HEK293 (cell line): Measurements from ENCODE around the gene HECTD4.
A peak's percentile ranks its signal among the peaks of the same experiment; 100 is the strongest.

Experiments used
- ELK4 ChIP-seq: IDR thresholded peaks from 2 replicates; pipeline ENCODE4 v1.6.1; 2011; ENCODE audit warnings: mild to moderate bottlenecking, low read depth, low read length, borderline replicate concordance
- GLI4 ChIP-seq: fragments of 450-650 bp; formaldehyde crosslinking; IDR thresholded peaks from 2 replicates; pipeline ENCODE4 v1.5.1; 2016; ENCODE audit warnings: missing biosample characterization, missing genetic modification characterization
- HOXC10 ChIP-seq: sonication (generic); formaldehyde crosslinking; IDR thresholded peaks from 2 replicates; pipeline ENCODE4 v1.8.1; 2023; ENCODE audit warnings: mild to moderate bottlenecking, missing genetic modification reagents
- IKZF3 ChIP-seq: fragments of 450-650 bp; IDR thresholded peaks from 2 replicates; pipeline ENCODE4 v1.5.0; 2018; ENCODE audit warnings: missing biosample characterization, mild to moderate bottlenecking, missing genetic modification characterization, moderate library complexity
- OSR2 ChIP-seq: fragments of 450-650 bp; formaldehyde crosslinking; IDR thresholded peaks from 2 replicates; pipeline ENCODE4 v1.5.1; 2016; ENCODE audit warnings: missing biosample characterization, missing genetic modification characterization
- SP2 ChIP-seq: fragments of 450-650 bp; formaldehyde crosslinking; IDR thresholded peaks from 2 replicates; pipeline ENCODE4 v1.5.1; 2016; ENCODE audit warnings: missing biosample characterization, missing genetic modification characterization
- TRIM28 ChIP-seq: IDR thresholded peaks from 2 replicates; pipeline ENCODE4 v1.6.1; 2011; ENCODE audit warnings: low read length, control low read depth, borderline replicate concordance
- WT1 ChIP-seq: fragments of 450-650 bp; formaldehyde crosslinking; IDR thresholded peaks from 2 replicates; pipeline ENCODE4 v1.5.1; 2016; ENCODE audit warnings: missing biosample characterization, missing genetic modification characterization
- ZBTB1 ChIP-seq: fragments of 450-650 bp; formaldehyde crosslinking; IDR thresholded peaks from 2 replicates; pipeline ENCODE4 v1.5.1; 2016; ENCODE audit warnings: missing biosample characterization, missing genetic modification characterization
- ZBTB17 ChIP-seq: fragments of 450-650 bp; formaldehyde crosslinking; IDR thresholded peaks from 2 replicates; pipeline ENCODE4 v1.5.1; 2016; ENCODE audit warnings: missing biosample characterization, missing genetic modification characterization
- ZBTB6 ChIP-seq: fragments of 450-650 bp; formaldehyde crosslinking; IDR thresholded peaks from 2 replicates; pipeline ENCODE4 v1.5.1; 2017; ENCODE audit warnings: missing biosample characterization, missing genetic modification characterization
- ZBTB8A ChIP-seq: fragments of 450-650 bp; formaldehyde crosslinking; IDR thresholded peaks from 2 replicates; pipeline ENCODE4 v1.5.1; 2016; ENCODE audit warnings: missing biosample characterization, missing genetic modification characterization
- ZFP69B ChIP-seq: fragments of 450-650 bp; formaldehyde crosslinking; IDR thresholded peaks from 2 replicates; pipeline ENCODE4 v1.5.1; 2016; ENCODE audit warnings: missing biosample characterization, missing genetic modification characterization
- ZNF10 ChIP-seq: fragments of 450-650 bp; formaldehyde crosslinking; IDR thresholded peaks from 2 replicates; pipeline ENCODE4 v1.5.1; 2017; ENCODE audit warnings: missing biosample characterization, missing genetic modification characterization
- ZNF112 ChIP-seq: fragments of 450-650 bp; formaldehyde crosslinking; IDR thresholded peaks from 2 replicates; pipeline ENCODE4 v1.5.0; 2017; ENCODE audit warnings: missing biosample characterization, missing genetic modification characterization
- ZNF335 ChIP-seq: fragments of 450-650 bp; formaldehyde crosslinking; conservative IDR thresholded peaks from 2 replicates; pipeline ENCODE4 v1.5.1; 2016; ENCODE audit warnings: missing biosample characterization, missing genetic modification characterization
- ZNF394 ChIP-seq: fragments of 450-650 bp; formaldehyde crosslinking; IDR thresholded peaks from 2 replicates; pipeline ENCODE4 v1.5.1; 2016; ENCODE audit warnings: missing biosample characterization, missing genetic modification characterization, mild to moderate bottlenecking, moderate library complexity, borderline replicate concordance
- ZNF510 ChIP-seq: fragments of 450-650 bp; formaldehyde crosslinking; IDR thresholded peaks from 2 replicates; pipeline ENCODE4 v1.5.1; 2018; ENCODE audit warnings: mild to moderate bottlenecking, missing genetic modification characterization, missing biosample characterization; ENCODE audit not compliant: insufficient replicate concordance
- ZNF521 ChIP-seq: fragments of 450-650 bp; formaldehyde crosslinking; IDR thresholded peaks from 2 replicates; pipeline ENCODE4 v1.5.1; 2017; ENCODE audit warnings: missing biosample characterization, mild to moderate bottlenecking, missing genetic modification characterization
- ZNF529 ChIP-seq: fragments of 450-650 bp; formaldehyde crosslinking; IDR thresholded peaks from 2 replicates; pipeline ENCODE4 v1.5.1; 2017; ENCODE audit warnings: missing genetic modification characterization, missing biosample characterization; ENCODE audit not compliant: insufficient replicate concordance
- ZNF596 ChIP-seq: fragments of 450-650 bp; IDR thresholded peaks from 2 replicates; pipeline ENCODE4 v1.5.0; 2018; ENCODE audit warnings: missing biosample characterization, mild to moderate bottlenecking, missing genetic modification characterization, moderate library complexity
- ZNF654 ChIP-seq: fragments of 450-650 bp; formaldehyde crosslinking; IDR thresholded peaks from 2 replicates; pipeline ENCODE4 v1.5.1; 2016; ENCODE audit warnings: low read depth, missing biosample characterization, missing genetic modification characterization
- ZNF664 ChIP-seq: fragments of 450-650 bp; formaldehyde crosslinking; IDR thresholded peaks from 2 replicates; pipeline ENCODE4 v1.5.1; 2016; ENCODE audit warnings: missing biosample characterization, missing genetic modification characterization
- ZNF670 ChIP-seq: fragments of 450-650 bp; formaldehyde crosslinking; IDR thresholded peaks from 2 replicates; pipeline ENCODE4 v1.5.1; 2016; ENCODE audit warnings: missing biosample characterization, missing genetic modification characterization, low read depth
- ZNF701 ChIP-seq: fragments of 450-650 bp; formaldehyde crosslinking; IDR thresholded peaks from 2 replicates; pipeline ENCODE4 v1.5.1; 2016; ENCODE audit warnings: missing biosample characterization, missing genetic modification characterization
- ZNF785 ChIP-seq: fragments of 450-650 bp; formaldehyde crosslinking; IDR thresholded peaks from 2 replicates; pipeline ENCODE4 v1.5.1; 2016; ENCODE audit warnings: missing biosample characterization, missing genetic modification characterization
- ZNF830 ChIP-seq: fragments of 450-650 bp; IDR thresholded peaks from 2 replicates; pipeline ENCODE4 v1.5.0; 2018; ENCODE audit warnings: missing biosample characterization, missing genetic modification characterization, low read depth, mild to moderate bottlenecking, moderate library complexity
- ZSCAN23 ChIP-seq: fragments of 450-650 bp; formaldehyde crosslinking; IDR thresholded peaks from 2 replicates; pipeline ENCODE4 v1.5.1; 2016; ENCODE audit warnings: missing biosample characterization, missing genetic modification characterization
- TF ChIP-seq, protein P1 (sequence below): fragments of 450-650 bp; formaldehyde crosslinking; IDR thresholded peaks from 2 replicates; pipeline ENCODE4 v1.5.1; 2016; ENCODE audit warnings: missing biosample characterization, missing genetic modification characterization
- TF ChIP-seq, protein P2 (sequence below): fragments of 450-650 bp; formaldehyde crosslinking; IDR thresholded peaks from 2 replicates; pipeline ENCODE4 v1.5.1; 2016; ENCODE audit warnings: missing biosample characterization, missing genetic modification characterization
- TF ChIP-seq, protein P3 (sequence below): fragments of 450-650 bp; formaldehyde crosslinking; IDR thresholded peaks from 2 replicates; pipeline ENCODE4 v1.5.1; 2016; ENCODE audit warnings: missing biosample characterization, missing genetic modification characterization

The HECTD4 gene

DNA sequence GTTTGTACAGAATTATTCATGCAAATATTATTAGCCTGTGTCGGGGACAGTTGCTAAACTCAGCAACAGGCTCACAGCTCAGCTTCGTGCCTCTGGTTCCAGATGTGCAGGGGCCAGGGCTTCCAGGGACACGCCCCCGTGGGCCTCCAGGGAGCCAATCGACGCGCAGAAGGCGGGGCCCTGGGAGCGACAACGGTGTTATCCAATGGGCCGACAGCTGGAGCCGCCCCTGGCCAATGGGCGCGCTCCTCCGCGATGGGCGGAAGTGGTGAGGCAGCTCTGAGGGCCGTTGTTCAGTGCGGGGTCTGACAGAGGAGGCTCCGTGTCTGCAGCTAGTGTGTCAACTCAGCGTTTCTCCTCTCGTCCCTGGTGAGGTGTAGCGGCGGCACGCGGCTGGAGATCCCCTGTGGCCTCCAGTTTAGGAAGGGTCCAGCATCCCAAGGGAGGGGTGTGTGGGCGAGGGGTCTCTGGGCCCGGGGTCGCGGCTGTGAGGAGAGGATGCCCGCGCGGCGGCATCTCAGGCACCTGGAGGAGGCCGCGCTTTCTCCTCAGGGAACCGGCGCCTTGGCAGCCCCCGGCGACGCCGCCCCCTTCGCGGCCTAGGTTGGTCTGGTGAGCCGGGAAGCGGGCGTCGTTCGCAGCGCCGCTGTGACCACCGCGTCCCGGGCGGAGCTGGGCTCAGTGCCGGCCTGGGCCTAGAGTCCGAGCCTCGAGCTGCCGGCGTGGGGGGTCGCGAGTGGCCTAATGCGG lies 256.8 kb downstream of the HECTD4 start, which contains the start of gene TRAFD1 (continued):
- TF ChIP-seq, protein P1, sequence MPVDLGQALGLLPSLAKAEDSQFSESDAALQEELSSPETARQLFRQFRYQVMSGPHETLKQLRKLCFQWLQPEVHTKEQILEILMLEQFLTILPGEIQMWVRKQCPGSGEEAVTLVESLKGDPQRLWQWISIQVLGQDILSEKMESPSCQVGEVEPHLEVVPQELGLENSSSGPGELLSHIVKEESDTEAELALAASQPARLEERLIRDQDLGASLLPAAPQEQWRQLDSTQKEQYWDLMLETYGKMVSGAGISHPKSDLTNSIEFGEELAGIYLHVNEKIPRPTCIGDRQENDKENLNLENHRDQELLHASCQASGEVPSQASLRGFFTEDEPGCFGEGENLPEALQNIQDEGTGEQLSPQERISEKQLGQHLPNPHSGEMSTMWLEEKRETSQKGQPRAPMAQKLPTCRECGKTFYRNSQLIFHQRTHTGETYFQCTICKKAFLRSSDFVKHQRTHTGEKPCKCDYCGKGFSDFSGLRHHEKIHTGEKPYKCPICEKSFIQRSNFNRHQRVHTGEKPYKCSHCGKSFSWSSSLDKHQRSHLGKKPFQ = 0 out of 2 replicates have a peak, but pooled peaks have one; percentile 19
- TF ChIP-seq ZNF529 = no peak
- no peak for TF ChIP-seq ZNF510
- no peak for TF ChIP-seq ZNF654
- no peak for TF ChIP-seq ZSCAN23
- no peak for TF ChIP-seq ZBTB1 (tag by site-specific recombination)
- no peak for TF ChIP-seq ZNF830 (tag by site-specific recombination)
- peak; percentile 69 for TF ChIP-seq ZNF10 (tag by site-specific recombination)
- no peak for TF ChIP-seq ZNF596 (tag by site-specific recombination)
- no peak for TF ChIP-seq ZBTB6 (tag by site-specific recombination)
- no peak for TF ChIP-seq ZNF785 (tag by site-specific recombination)
- no peak for TF ChIP-seq TRIM28
- TF ChIP-seq, protein P2, sequence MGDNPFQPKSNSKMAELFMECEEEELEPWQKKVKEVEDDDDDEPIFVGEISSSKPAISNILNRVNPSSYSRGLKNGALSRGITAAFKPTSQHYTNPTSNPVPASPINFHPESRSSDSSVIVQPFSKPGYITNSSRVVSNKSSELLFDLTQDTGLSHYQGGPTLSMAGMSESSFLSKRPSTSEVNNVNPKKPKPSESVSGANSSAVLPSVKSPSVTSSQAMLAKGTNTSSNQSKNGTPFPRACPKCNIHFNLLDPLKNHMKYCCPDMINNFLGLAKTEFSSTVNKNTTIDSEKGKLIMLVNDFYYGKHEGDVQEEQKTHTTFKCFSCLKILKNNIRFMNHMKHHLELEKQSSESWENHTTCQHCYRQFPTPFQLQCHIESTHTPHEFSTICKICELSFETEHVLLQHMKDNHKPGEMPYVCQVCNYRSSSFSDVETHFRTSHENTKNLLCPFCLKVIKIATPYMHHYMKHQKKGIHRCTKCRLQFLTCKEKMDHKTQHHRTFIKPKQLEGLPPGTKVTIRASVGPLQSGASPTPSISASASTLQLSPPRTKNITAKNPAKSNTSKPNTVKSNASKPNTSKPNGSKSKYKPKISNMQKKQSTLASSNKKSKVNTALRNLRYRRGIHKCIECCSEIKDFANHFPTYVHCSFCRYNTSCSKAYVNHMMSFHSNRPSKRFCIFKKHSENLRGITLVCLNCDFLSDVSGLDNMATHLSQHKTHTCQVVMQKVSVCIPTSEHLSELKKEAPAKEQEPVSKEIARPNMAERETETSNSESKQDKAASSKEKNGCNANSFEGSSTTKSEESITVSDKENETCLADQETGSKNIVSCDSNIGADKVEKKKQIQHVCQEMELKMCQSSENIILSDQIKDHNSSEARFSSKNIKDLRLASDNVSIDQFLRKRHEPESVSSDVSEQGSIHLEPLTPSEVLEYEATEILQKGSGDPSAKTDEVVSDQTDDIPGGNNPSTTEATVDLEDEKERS = no peak
- no peak for TF ChIP-seq ZNF521 (tag by site-specific recombination)
- no peak for TF ChIP-seq HOXC10 (CRISPR knock-in tag)
- TF ChIP-seq ZNF664 (tag by site-specific recombination) = no peak
- TF ChIP-seq IKZF3 (tag by site-specific recombination) = no peak
- no peak for TF ChIP-seq ZNF701 (tag by site-specific recombination)
- peak; percentile 86 for TF ChIP-seq ZBTB17 (tag by site-specific recombination)
- no peak for TF ChIP-seq ELK4
- peak; percentile 42; the same call in 1 of the 2 replicates for TF ChIP-seq WT1 (tag by site-specific recombination)
- TF ChIP-seq OSR2 (tag by site-specific recombination) = no peak
- no peak for TF ChIP-seq ZNF670 (tag by site-specific recombination)
- TF ChIP-seq, protein P3, sequence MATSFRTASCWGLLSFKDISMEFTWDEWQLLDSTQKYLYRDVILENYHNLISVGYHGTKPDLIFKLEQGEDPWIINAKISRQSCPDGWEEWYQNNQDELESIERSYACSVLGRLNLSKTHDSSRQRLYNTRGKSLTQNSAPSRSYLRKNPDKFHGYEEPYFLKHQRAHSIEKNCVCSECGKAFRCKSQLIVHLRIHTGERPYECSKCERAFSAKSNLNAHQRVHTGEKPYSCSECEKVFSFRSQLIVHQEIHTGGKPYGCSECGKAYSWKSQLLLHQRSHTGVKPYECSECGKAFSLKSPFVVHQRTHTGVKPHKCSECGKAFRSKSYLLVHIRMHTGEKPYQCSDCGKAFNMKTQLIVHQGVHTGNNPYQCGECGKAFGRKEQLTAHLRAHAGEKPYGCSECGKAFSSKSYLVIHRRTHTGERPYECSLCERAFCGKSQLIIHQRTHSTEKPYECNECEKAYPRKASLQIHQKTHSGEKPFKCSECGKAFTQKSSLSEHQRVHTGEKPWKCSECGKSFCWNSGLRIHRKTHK (tag by site-specific recombination) = no peak
- TF ChIP-seq ZNF112 (tag by site-specific recombination) = no peak
- TF ChIP-seq ZNF394 (tag by site-specific recombination) = peak; percentile 55; the same call in 1 of the 2 replicates
- TF ChIP-seq GLI4 (tag by site-specific recombination) = no peak
- TF ChIP-seq SP2 = peak; percentile 99
- peak; percentile 96 for TF ChIP-seq ZNF335
- TF ChIP-seq ZBTB8A (tag by site-specific recombination) = 0 out of 2 replicates have a peak, but pooled peaks have one; percentile 15
- TF ChIP-seq ZFP69B (tag by site-specific recombination) = no peak
